IMR-90 (cell line): ENCODE data around the gene ZNF423. TPM values are rescaled to one million over a fixed set of nuclear protein-coding genes. Genes with fewer than 3 reads are reported as not detected.

Experiments
- ATAC-seq: fragments of 200-7000 bp; cut with Tn5 transposase; 2 replicates; pipeline ENCODE4 v1.9.1; 2020; ENCODE audit warnings: low read depth, mild to moderate bottlenecking, moderate library complexity
- BruUV-seq: library from RNA; stranded (reverse); fragments of 400-500 nt; replicated peaks from 2 replicates; lab custom pipeline; 2021; lab: Mats Ljungman, UMichigan
- CTCF ChIA-PET: fragments of 300-600 bp; formaldehyde crosslinking; extraction: SDS; loops from one replicate; lab custom pipeline; 2021; ENCODE audit warnings: antibody characterized with exemption; lab: Yijun Ruan, JAX
- POLR2A ChIA-PET: fragments of 300-600 bp; sonication (Branson Sonifier 250); formaldehyde crosslinking; loops from one replicate; lab custom pipeline; 2022; ENCODE audit warnings: antibody characterized with exemption; ENCODE audit not compliant: unreplicated experiment; lab: Charles Lee
- DNase-seq: peaks from one replicate; pipeline ENCODE4 v3.0.0; 2013
- H2AFZ ChIP-seq: replicated peaks from 2 replicates; pipeline ENCODE3; 2013; ENCODE audit warnings: low read length, mild to moderate bottlenecking; ENCODE audit not compliant: poor library complexity
- H2AK5ac ChIP-seq: 2 replicates; pipeline ENCODE4 v1.6.1; 2013; ENCODE audit warnings: low read depth, low read length, inconsistent platforms
- H2AK9ac ChIP-seq: replicated peaks from 2 replicates; pipeline ENCODE3; 2013; ENCODE audit warnings: mild to moderate bottlenecking, low read depth, low read length, moderate library complexity; ENCODE audit not compliant: poor library complexity
- H2BK120ac ChIP-seq: 2 replicates; pipeline ENCODE4 v1.6.1; 2013; ENCODE audit warnings: low read depth, low read length, inconsistent platforms
- H2BK15ac ChIP-seq: 3 replicates; pipeline ENCODE4 v1.6.1; 2013; ENCODE audit warnings: low read depth, low read length, inconsistent platforms
- H2BK20ac ChIP-seq: 2 replicates; pipeline ENCODE4 v1.6.1; 2013; ENCODE audit warnings: low read depth, mild to moderate bottlenecking, inconsistent platforms, low read length, moderate library complexity
- H2BK5ac ChIP-seq: 2 replicates; pipeline ENCODE4 v1.6.1; 2013; ENCODE audit warnings: mild to moderate bottlenecking, low read depth, low read length, inconsistent platforms; ENCODE audit not compliant: poor library complexity, severe bottlenecking
- H3K14ac ChIP-seq: replicated peaks from 2 replicates; pipeline ENCODE4 v1.6.1; 2013; ENCODE audit warnings: low read depth, low read length, inconsistent platforms
- H3K18ac ChIP-seq: 2 replicates; pipeline ENCODE4 v1.6.1; 2013; ENCODE audit warnings: low read depth, low read length, control low read depth
- H3K23ac ChIP-seq: 2 replicates; pipeline ENCODE4 v1.6.1; 2013; ENCODE audit warnings: low read depth, low read length, inconsistent platforms
- H3K27ac ChIP-seq: 2 replicates; pipeline ENCODE4 v1.5.1; 2013; ENCODE audit warnings: mild to moderate bottlenecking, control low read depth, low read length; ENCODE audit not compliant: insufficient read depth
- H3K27me3 ChIP-seq: 2 replicates; pipeline ENCODE4 v1.6.1; 2013; ENCODE audit warnings: low read length; ENCODE audit not compliant: control insufficient read depth, insufficient read depth
- H3K36me3 ChIP-seq: 2 replicates; pipeline ENCODE4 v1.6.1; 2013; ENCODE audit warnings: low read length, mixed read lengths; ENCODE audit not compliant: control insufficient read depth, insufficient read depth
- H3K4ac ChIP-seq: 2 replicates; pipeline ENCODE4 v1.6.1; 2013; ENCODE audit warnings: low read depth, low read length, inconsistent platforms
- H3K4me1 ChIP-seq: 2 replicates; pipeline ENCODE4 v1.6.1; 2013; ENCODE audit warnings: low read length, mixed read lengths; ENCODE audit not compliant: control insufficient read depth, insufficient read depth
- H3K4me2 ChIP-seq: 2 replicates; pipeline ENCODE4 v1.6.1; 2013; ENCODE audit warnings: low read depth, mild to moderate bottlenecking, control low read depth, low read length, moderate library complexity
- H3K4me3 ChIP-seq: 2 replicates; pipeline ENCODE4 v1.5.1; 2013; ENCODE audit warnings: low read depth, mild to moderate bottlenecking, control low read depth, low read length, moderate library complexity; ENCODE audit not compliant: insufficient read depth
- H3K56ac ChIP-seq: 2 replicates; pipeline ENCODE4 v1.6.1; 2013; ENCODE audit warnings: low read length, inconsistent platforms; ENCODE audit not compliant: insufficient read depth; ENCODE audit errors: extremely low read depth
- H3K79me1 ChIP-seq, 2 experiments: 2 replicates each; pipeline ENCODE4 v1.6.1; 2013; ENCODE audit warnings: low read length in 2 of 2, inconsistent platforms in 1 of 2, low read depth in 1 of 2
- H3K9ac ChIP-seq: 2 replicates; pipeline ENCODE4 v1.6.1; 2013; ENCODE audit warnings: low read depth, low read length, control low read depth
- H3K9me1 ChIP-seq: 2 replicates; pipeline ENCODE4 v1.6.1; 2013; ENCODE audit warnings: low read length, inconsistent platforms; ENCODE audit not compliant: insufficient read depth
- H3K9me3 ChIP-seq: 2 replicates; pipeline ENCODE4 v1.6.1; 2013; ENCODE audit warnings: low read length; ENCODE audit not compliant: control insufficient read depth, insufficient read depth
- H4K20me1 ChIP-seq: 2 replicates; pipeline ENCODE4 v1.6.1; 2013; ENCODE audit warnings: low read length, inconsistent platforms; ENCODE audit not compliant: insufficient read depth
- H4K5ac ChIP-seq: 2 replicates; pipeline ENCODE4 v1.6.1; 2013; ENCODE audit warnings: mild to moderate bottlenecking, low read depth, low read length, control low read depth
- H4K8ac ChIP-seq, 2 experiments: 2 replicates each; pipeline ENCODE4 v1.6.1; 2013; ENCODE audit warnings: low read depth in 2 of 2, low read length in 2 of 2, control low read depth in 1 of 2, inconsistent platforms in 1 of 2
- H4K91ac ChIP-seq: 2 replicates; pipeline ENCODE4 v1.6.1; 2013; ENCODE audit warnings: low read depth, low read length, inconsistent platforms; ENCODE audit not compliant: insufficient read depth
- BHLHE40 ChIP-seq: fragments of 150-350 bp; IDR thresholded peaks from 2 replicates; pipeline ENCODE4 v1.6.1; 2016; ENCODE audit warnings: mild to moderate bottlenecking, low read depth, low read length
- CHD1 ChIP-seq: IDR thresholded peaks from 2 replicates; pipeline ENCODE4 v1.6.1; 2012; ENCODE audit warnings: low read depth, low read length, improper control_type of control experiment
- FOS ChIP-seq: fragments of 150-350 bp; IDR thresholded peaks from 2 replicates; pipeline ENCODE4 v1.6.1; 2016; ENCODE audit warnings: low read depth, low read length
- RCOR1 ChIP-seq: IDR thresholded peaks from 2 replicates; pipeline ENCODE4 v1.6.1; 2012; ENCODE audit warnings: mild to moderate bottlenecking, low read length, improper control_type of control experiment; ENCODE audit not compliant: insufficient replicate concordance
- WGBS, 2 experiments: methylation state at CpG; one replicate each; pipeline versions ENCODE4 v1.1.5 to v1.1.7; 2013; ENCODE audit warnings: missing lambda C conversion rate in 2 of 2; ENCODE audit not compliant: insufficient read length in 1 of 2; ENCODE audit errors: extremely low coverage in 2 of 2; 5-methylcytosine and 5-hydroxymethylcytosine counted together
- dilution Hi-C: fragments of 300-500 bp; cut with HindIII; formaldehyde crosslinking; loops from one replicate; pipeline ENCODE4 v1.14.3; 2018; ENCODE audit warnings: low sequenced_read_pairs; ENCODE audit not compliant: unreplicated experiment
- in situ Hi-C: fragments of 300-500 bp; cut with MboI; formaldehyde crosslinking; loops from 3 replicates; pipeline ENCODE4 v1.14.3; 2019; ENCODE audit warnings: low sequenced_read_pairs, inconsistent platforms, mixed read lengths
- intact Hi-C: fragments of 100-400 bp; cut with micrococcal nuclease; formaldehyde crosslinking; loops from 2 replicates; pipeline ENCODE4 v1.10.0; 2022
- polyA plus RNA-seq, 3 experiments: library from polyadenylated mRNA; depleted of rRNA; stranded (reverse); fragments of >200 nt; gene quantifications; 2 replicates each; pipeline ENCODE4 v1.2.3, GENCODE V29; 2012; ENCODE audit warnings: low replicate concordance in 1 of 3
- total RNA-seq: library from RNA; depleted of rRNA; stranded (reverse); fragments of >200 nt; gene quantifications from 2 replicates; pipeline ENCODE4 v1.2.3, GENCODE V29; 2012

ZNF423 gene
- total and polyA plus RNA-seq, 2 of the 4 experiments (the other 2 are of a cell fraction): under 0.01 to 0.10 TPM

DNA sequence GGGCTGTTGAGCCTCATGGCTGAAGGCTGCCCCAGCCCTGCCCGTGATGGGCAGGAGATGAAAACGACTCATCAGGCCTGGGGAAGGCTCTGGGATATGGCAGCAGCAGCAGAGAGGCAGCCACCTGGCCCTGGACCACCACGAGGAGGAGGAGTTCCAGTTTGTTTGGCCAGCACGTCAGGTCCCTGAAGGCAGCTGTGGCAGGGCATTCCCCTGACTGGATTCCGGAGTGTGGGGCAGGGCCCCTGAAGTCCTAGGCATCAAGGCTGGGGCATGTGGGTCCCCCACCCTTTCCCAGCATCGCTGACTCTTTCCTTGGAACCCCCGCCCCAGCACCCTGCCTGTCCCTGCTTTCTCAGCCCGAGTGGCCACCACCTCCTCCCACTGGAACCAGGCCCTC, 197.4 kb downstream of the ZNF423 start:
- Histone ChIP-seq H3K4ac (no peak overlapping the region), H3K9me3 (no peaks in the 10 kb centered on the region), H3K18ac (no peak overlapping the region), H3K4me1 (no peaks in the 10 kb centered on the region), H4K5ac (no peak overlapping the region), H4K91ac (no peak overlapping the region), H4K8ac (no peak overlapping the region), H3K4me3 (no peak overlapping the region), H3K9ac (no peak overlapping the region), H3K56ac (no peak overlapping the region), H3K36me3 (no peaks in the 10 kb centered on the region), H2BK120ac (no peak overlapping the region), H3K14ac (no peak overlapping the region), H4K20me1 (no peaks in the 10 kb centered on the region), H2BK20ac (no peak overlapping the region), H2BK5ac (no peak overlapping the region), H3K9me1 (no peaks in the 10 kb centered on the region), H3K4me2 (no peak overlapping the region), H2AK5ac (no peak overlapping the region), H2AFZ (no peak overlapping the region), H2AK9ac (no peak overlapping the region), H3K79me1 (no peaks in the 10 kb centered on the region), H3K23ac (no peak overlapping the region), H3K27ac (no peak overlapping the region), H3K27me3 (peaks cover 28% of the 10 kb centered on the region), H2BK15ac (no peak overlapping the region)
- dilution Hi-C loops: no loop called here
- no peak for TF ChIP-seq FOS
- TF ChIP-seq BHLHE40: no peak
- TF ChIP-seq CHD1: no peak
- no peak for TF ChIP-seq RCOR1
- ChIA-PET POLR2A (no interaction called here), CTCF (no interaction called here)
- BruUV-seq: no TSS peak
- in situ Hi-C loops: no loop called here
- intact Hi-C loops: no loop called here
- no peak for DNase-seq
- 53% methylated on average over 2 of the region's 8 CpGs; no CpG with 5 or more reads in 1 of the 2 experiments for WGBS, 2 experiments
- no peak for ATAC-seq
